CD14-positive monocyte (primary cell): ENCODE results near the gene KNDC1. TPM values are rescaled to one million over a fixed set of nuclear protein-coding genes. Genes with fewer than 3 reads are reported as not detected.
A peak's percentile ranks its signal among the peaks of the same experiment; 100 is the strongest.

Experiments used
- DNase-seq, 3 donors: peaks; one replicate each; pipeline ENCODE4 v3.0.0-alpha.2; 2011 to 2022
- H2AFZ ChIP-seq: 2 replicates; pipeline ENCODE4 v1.6.0; 2012; ENCODE audit warnings: mild to moderate bottlenecking, low read depth, low read length, inconsistent platforms; ENCODE audit not compliant: insufficient read depth, poor library complexity, severe bottlenecking
- H3K27ac ChIP-seq, 2 donors: 1 replicate in 1 of 2; 2 replicates in 1 of 2; pipeline ENCODE4 v1.5.1; 2012 to 2013; ENCODE audit warnings: low read length in 2 of 2, control low read depth in 1 of 2, inconsistent platforms in 1 of 2, low read depth in 1 of 2, mild to moderate bottlenecking in 1 of 2
- H3K27me3 ChIP-seq, 2 donors: one replicate each; pipeline versions ENCODE4 v1.6.0 to v1.6.1; 2011 to 2013; ENCODE audit warnings: low read length in 2 of 2; ENCODE audit not compliant: control insufficient read depth in 2 of 2, insufficient read depth in 2 of 2
- H3K36me3 ChIP-seq, 2 donors: replicated peaks in 1 of 2; 1 replicate in 1 of 2; 2 replicates in 1 of 2; pipeline versions ENCODE4 v1.5.1 to v1.6.1; 2012 to 2013; ENCODE audit warnings: low read length in 2 of 2, control low read depth in 1 of 2, inconsistent platforms in 1 of 2, mild to moderate bottlenecking in 1 of 2; ENCODE audit not compliant: insufficient read depth in 2 of 2, control insufficient read depth in 1 of 2
- H3K4me1 ChIP-seq, 2 donors: 1 replicate in 1 of 2; 2 replicates in 1 of 2; pipeline versions ENCODE4 v1.5.1 to v1.6.1; 2012 to 2013; ENCODE audit warnings: low read length in 2 of 2, control low read depth in 1 of 2, inconsistent platforms in 1 of 2, mild to moderate bottlenecking in 1 of 2, moderate library complexity in 1 of 2; ENCODE audit not compliant: insufficient read depth in 2 of 2, control insufficient read depth in 1 of 2
- H3K4me2 ChIP-seq: replicated peaks from 2 replicates; pipeline ENCODE3; 2012; ENCODE audit warnings: low read length, moderate library complexity, mild to moderate bottlenecking; ENCODE audit not compliant: poor library complexity, severe bottlenecking; ENCODE audit errors: extremely low read depth
- H3K4me3 ChIP-seq, 3 experiments: fragments of 200-600 bp in 1 of 3; sonication (generic) in 1 of 3; replicated peaks in 1 of 3; 1 replicate in 2 of 3; 2 replicates in 1 of 3; pipeline ENCODE4 v1.5.1; 2011 to 2013; ENCODE audit warnings: low read length in 3 of 3, mild to moderate bottlenecking in 3 of 3, control low read depth in 2 of 3, low read depth in 2 of 3, inconsistent platforms in 1 of 3, moderate library complexity in 1 of 3
- H3K79me2 ChIP-seq: 2 replicates; pipeline ENCODE4 v1.6.0; 2012; ENCODE audit warnings: mild to moderate bottlenecking, control low read depth, inconsistent platforms, low read length, moderate library complexity; ENCODE audit not compliant: insufficient read depth
- H3K9ac ChIP-seq: 2 replicates; pipeline ENCODE4 v1.6.0; 2017; ENCODE audit warnings: low read length, mild to moderate bottlenecking; ENCODE audit not compliant: insufficient read depth, poor library complexity, severe bottlenecking
- H3K9me3 ChIP-seq, 2 donors: replicated peaks in 1 of 2; 1 replicate in 1 of 2; 2 replicates in 1 of 2; pipeline versions ENCODE4 v1.5.1 to v1.6.1; 2012 to 2013; ENCODE audit warnings: low read length in 2 of 2, control low read depth in 1 of 2; ENCODE audit not compliant: control insufficient read depth in 1 of 2, insufficient read depth in 1 of 2
- H4K20me1 ChIP-seq: 2 replicates; pipeline ENCODE4 v1.6.0; 2012; ENCODE audit warnings: mild to moderate bottlenecking, low read length, control low read depth, moderate library complexity; ENCODE audit not compliant: insufficient read depth
- H3K27ac Mint-ChIP-seq, 7 donors: one replicate each; pipeline ENCODE4 v1.8.0; 2020; ENCODE audit warnings: mild to moderate bottlenecking in 7 of 7, mixed read lengths in 7 of 7, moderate library complexity in 6 of 7, inconsistent platforms in 2 of 7
- H3K27me3 Mint-ChIP-seq, 3 donors: one replicate each; pipeline ENCODE4 v1.8.0; 2021 to 2022; ENCODE audit warnings: low read depth in 3 of 3, mild to moderate bottlenecking in 3 of 3, mixed read lengths in 3 of 3, moderate library complexity in 3 of 3, inconsistent platforms in 1 of 3
- H3K36me3 Mint-ChIP-seq, 2 donors: one replicate each; pipeline ENCODE4 v1.8.0; 2020; ENCODE audit warnings: mixed read lengths in 2 of 2, inconsistent platforms in 1 of 2, mild to moderate bottlenecking in 1 of 2
- H3K4me1 Mint-ChIP-seq: one replicate; pipeline ENCODE4 v1.8.0; 2020; ENCODE audit warnings: mild to moderate bottlenecking, mixed read lengths
- H3K4me3 Mint-ChIP-seq, 2 donors: one replicate each; pipeline ENCODE4 v1.8.0; 2020; ENCODE audit warnings: mild to moderate bottlenecking in 2 of 2, mixed read lengths in 2 of 2, moderate library complexity in 1 of 2
- H3K9me3 Mint-ChIP-seq, 7 donors: one replicate each; pipeline ENCODE4 v1.8.0; 2020 to 2022; ENCODE audit warnings: mixed read lengths in 7 of 7, mild to moderate bottlenecking in 6 of 7, moderate library complexity in 6 of 7, inconsistent platforms in 2 of 7
- WGBS: methylation state at CpG from one replicate; pipeline ENCODE4 v1.1.5; 2013; ENCODE audit warnings: missing lambda C conversion rate; ENCODE audit not compliant: insufficient coverage; 5-methylcytosine and 5-hydroxymethylcytosine counted together
- intact Hi-C, 2 donors: fragments of 100-400 bp; cut with micrococcal nuclease; formaldehyde crosslinking; loops; one replicate each; pipeline versions ENCODE4 v1.15.0 to v1.15.1; 2023
- polyA plus RNA-seq, 3 donors: library from polyadenylated mRNA; depleted of rRNA in 1 of 3; unstranded in 2 of 3; stranded (reverse) in 1 of 3; fragments of 300-500 nt in 2 of 3; fragments of >200 nt in 1 of 3; fragmentation: Illumina TruSeq in 2 of 3; gene quantifications; 1 replicate in 2 of 3; 2 replicates in 1 of 3; pipeline ENCODE4 v1.2.3, GENCODE V29; 2012 to 2021
- TF ChIP-seq, protein P1 (sequence below): fragments of 200-600 bp; IDR thresholded peaks from one replicate; pipeline ENCODE4 v1.8.0; 2022; ENCODE audit warnings: antibody characterized with exemption, mild to moderate bottlenecking

Gene KNDC1
- polyA plus RNA-seq, 3 donors: 0.22 to 0.80 TPM; not detected in 1

DNA sequence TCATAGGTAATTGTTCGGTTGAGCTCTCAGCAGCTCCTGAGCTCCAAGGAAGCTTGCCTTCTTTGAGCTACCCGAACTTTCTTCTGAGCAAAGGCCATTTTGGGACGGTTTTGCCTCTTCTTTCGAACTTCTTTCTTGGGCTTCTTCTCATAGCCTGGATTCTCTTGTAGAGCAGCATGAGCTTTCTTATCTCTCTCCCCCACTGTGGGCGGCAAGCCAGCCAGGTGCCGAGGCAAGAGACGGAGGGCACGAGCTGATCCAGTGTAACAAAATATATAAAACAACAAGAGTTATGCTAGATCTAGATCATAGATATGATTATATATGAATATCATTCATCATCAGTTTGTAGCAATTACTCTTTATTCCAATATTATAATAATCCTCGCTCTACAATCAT, 16.5 kb upstream of the KNDC1 start:
- H3K9me3 ChIP-seq: peaks cover 4 to 6% of the 10 kb centered on the region in 2 donors
- H3K9ac ChIP-seq: no peak overlapping the region
- intact Hi-C loops: loop anchor here (5.0 to 10.0 kb wide), 4 partner anchors 91 to 181 kb away; partner anchors contain the start of genes UTF1 (in 1 of the 2) and VENTX (in 1 of the 2)
- no peak overlapping the region for H2AFZ ChIP-seq
- H3K27ac Mint-ChIP-seq: no peak overlapping the region
- no peaks in the 10 kb centered on the region for H4K20me1 ChIP-seq
- peaks cover 20 to 29% (median 21%) of the 10 kb centered on the region in 3 donors for H3K27me3 Mint-ChIP-seq
- H3K4me1 ChIP-seq: no peaks in the 10 kb centered on the region
- H3K4me3 Mint-ChIP-seq: no peak overlapping the region
- no peaks in the 10 kb centered on the region for H3K36me3 Mint-ChIP-seq
- WGBS: 93% methylated on average over 2 of the region's 9 CpGs
- H3K79me2 ChIP-seq: no peaks in the 10 kb centered on the region
- H3K4me2 ChIP-seq: no peak overlapping the region
- H3K4me3 ChIP-seq: no peak overlapping the region
- TF ChIP-seq, protein P1, sequence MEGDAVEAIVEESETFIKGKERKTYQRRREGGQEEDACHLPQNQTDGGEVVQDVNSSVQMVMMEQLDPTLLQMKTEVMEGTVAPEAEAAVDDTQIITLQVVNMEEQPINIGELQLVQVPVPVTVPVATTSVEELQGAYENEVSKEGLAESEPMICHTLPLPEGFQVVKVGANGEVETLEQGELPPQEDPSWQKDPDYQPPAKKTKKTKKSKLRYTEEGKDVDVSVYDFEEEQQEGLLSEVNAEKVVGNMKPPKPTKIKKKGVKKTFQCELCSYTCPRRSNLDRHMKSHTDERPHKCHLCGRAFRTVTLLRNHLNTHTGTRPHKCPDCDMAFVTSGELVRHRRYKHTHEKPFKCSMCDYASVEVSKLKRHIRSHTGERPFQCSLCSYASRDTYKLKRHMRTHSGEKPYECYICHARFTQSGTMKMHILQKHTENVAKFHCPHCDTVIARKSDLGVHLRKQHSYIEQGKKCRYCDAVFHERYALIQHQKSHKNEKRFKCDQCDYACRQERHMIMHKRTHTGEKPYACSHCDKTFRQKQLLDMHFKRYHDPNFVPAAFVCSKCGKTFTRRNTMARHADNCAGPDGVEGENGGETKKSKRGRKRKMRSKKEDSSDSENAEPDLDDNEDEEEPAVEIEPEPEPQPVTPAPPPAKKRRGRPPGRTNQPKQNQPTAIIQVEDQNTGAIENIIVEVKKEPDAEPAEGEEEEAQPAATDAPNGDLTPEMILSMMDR: no peak
- no peak overlapping the region for H3K27ac ChIP-seq
- peaks cover 6% of the 10 kb centered on the region for H3K4me1 Mint-ChIP-seq
- DNase-seq: no peak
- H3K9me3 Mint-ChIP-seq: peaks cover 5 to 15% (median 11%) of the 10 kb centered on the region in 7 donors
- H3K27me3 ChIP-seq: peaks cover 0 to 5% of the 10 kb centered on the region in 2 donors
- no peaks in the 10 kb centered on the region for H3K36me3 ChIP-seq

DNA sequence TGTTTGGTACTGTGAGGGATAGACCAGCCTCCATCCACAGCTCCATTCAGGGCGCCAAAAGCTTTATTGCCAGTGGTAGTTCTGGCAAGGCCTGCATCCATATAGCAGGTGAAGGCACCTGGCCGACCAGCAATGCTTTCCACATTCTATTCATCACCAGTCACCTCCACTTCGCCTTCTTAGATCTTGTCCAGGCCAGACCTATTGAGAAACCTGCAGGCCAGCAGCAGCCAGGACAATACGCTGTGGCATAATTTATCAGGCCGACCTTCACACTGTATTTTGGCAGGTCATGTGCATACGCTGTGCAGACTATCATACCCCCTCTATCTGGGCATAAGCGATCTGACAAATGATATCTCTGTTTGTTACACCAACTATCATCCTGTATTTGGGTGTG, 15.2 kb upstream of the KNDC1 start:
- TF ChIP-seq, protein P1: no peak

More for the DNA sequence above, 15.2 kb upstream of the KNDC1 start:
- no peak overlapping the region for H3K9ac ChIP-seq
- peaks cover 6% of the 10 kb centered on the region for H3K4me1 Mint-ChIP-seq
- no peaks in the 10 kb centered on the region for H4K20me1 ChIP-seq
- 98% methylated on average over 4 of the region's 7 CpGs for WGBS
- no peak overlapping the region for H2AFZ ChIP-seq
- no peaks in the 10 kb centered on the region for H3K36me3 Mint-ChIP-seq
- peaks cover 0 to 5% of the 10 kb centered on the region in 2 donors for H3K27me3 ChIP-seq
- H3K27me3 Mint-ChIP-seq: peaks cover 21 to 36% (median 22%) of the 10 kb centered on the region in 3 donors
- H3K4me1 ChIP-seq: no peaks in the 10 kb centered on the region
- intact Hi-C loops: loop anchor here (5.0 to 10.0 kb wide), 4 partner anchors 90 to 180 kb away; partner anchors contain the start of genes UTF1 (in 1 of the 2) and VENTX (in 1 of the 2)
- H3K9me3 Mint-ChIP-seq: peaks cover 5 to 19% (median 16%) of the 10 kb centered on the region in 7 donors
- peaks cover 4 to 7% of the 10 kb centered on the region in 2 donors for H3K9me3 ChIP-seq
- H3K36me3 ChIP-seq: no peaks in the 10 kb centered on the region
- no peak overlapping the region for H3K27ac Mint-ChIP-seq
- no peaks in the 10 kb centered on the region for H3K79me2 ChIP-seq
- H3K27ac ChIP-seq: no peak overlapping the region
- H3K4me3 ChIP-seq: no peak overlapping the region
- H3K4me2 ChIP-seq: no peak overlapping the region
- peak overlapping the region in 1 of 2 donors; percentile 68 for H3K4me3 Mint-ChIP-seq
- DNase-seq: no peak
